WERI-Rb-1 (cell line): ENCODE data around the gene ZFP91.

Source experiments
- DNase-seq: peaks from one replicate; pipeline ENCODE4 v3.0.0-alpha.2; 2020
- H3K27ac ChIP-seq: fragments of 250-450 bp; sonication (Bioruptor Pico); 2 replicates; pipeline ENCODE4 v1.5.1; 2020; ENCODE audit warnings: mild to moderate bottlenecking, moderate library complexity
- H3K27me3 ChIP-seq: fragments of 250-450 bp; sonication (Bioruptor Pico); 2 replicates; pipeline ENCODE4 v1.5.1; 2021; ENCODE audit warnings: mild to moderate bottlenecking, low read depth, moderate library complexity; ENCODE audit not compliant: insufficient read depth, severe bottlenecking
- H3K36me3 ChIP-seq: fragments of 250-450 bp; sonication (Bioruptor Pico); 2 replicates; pipeline ENCODE4 v1.5.1; 2020; ENCODE audit warnings: mild to moderate bottlenecking, moderate library complexity
- H3K4me3 ChIP-seq: 2 replicates; pipeline ENCODE4 v1.5.1; 2011; ENCODE audit warnings: low read depth, mild to moderate bottlenecking, control low read depth, low read length
- H3K9me3 ChIP-seq: fragments of 250-450 bp; sonication (Bioruptor Pico); 2 replicates; pipeline ENCODE4 v1.5.1; 2021; ENCODE audit warnings: mild to moderate bottlenecking, moderate library complexity; ENCODE audit not compliant: severe bottlenecking
- CTCF ChIP-seq: IDR thresholded peaks from 2 replicates; pipeline ENCODE4 v1.5.1; 2011; ENCODE audit warnings: low read depth, mild to moderate bottlenecking, control low read depth, inconsistent platforms, low read length

ZFP91 gene

DNA sequence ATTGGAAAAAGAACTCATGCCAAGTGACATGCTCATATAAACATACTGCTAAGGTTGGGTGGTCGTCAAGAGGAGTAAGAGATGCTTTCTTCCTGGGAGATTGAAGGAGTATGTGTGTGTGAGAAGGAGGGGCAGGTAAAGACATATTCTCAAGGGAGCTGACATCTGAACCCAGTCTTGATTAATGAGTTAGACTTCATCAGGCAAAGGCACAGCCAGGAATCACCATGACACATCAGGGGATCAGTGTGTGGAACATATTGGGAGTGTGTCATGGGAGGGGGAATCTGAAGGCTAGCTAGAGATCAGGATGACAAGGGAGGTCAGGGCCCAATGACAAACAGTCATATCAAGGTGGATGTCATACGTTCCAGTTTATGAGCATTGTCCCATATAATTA lies 58.5 kb downstream of the ZFP91 start:
- Histone ChIP-seq H3K36me3 (no peaks in the 10 kb centered on the region), H3K27ac (no peak overlapping the region), H3K27me3 (peaks cover 7% of the 10 kb centered on the region), H3K4me3 (no peak overlapping the region), H3K9me3 (no peaks in the 10 kb centered on the region)
- DNase-seq: no peak
- TF ChIP-seq CTCF: no peak

DNA sequence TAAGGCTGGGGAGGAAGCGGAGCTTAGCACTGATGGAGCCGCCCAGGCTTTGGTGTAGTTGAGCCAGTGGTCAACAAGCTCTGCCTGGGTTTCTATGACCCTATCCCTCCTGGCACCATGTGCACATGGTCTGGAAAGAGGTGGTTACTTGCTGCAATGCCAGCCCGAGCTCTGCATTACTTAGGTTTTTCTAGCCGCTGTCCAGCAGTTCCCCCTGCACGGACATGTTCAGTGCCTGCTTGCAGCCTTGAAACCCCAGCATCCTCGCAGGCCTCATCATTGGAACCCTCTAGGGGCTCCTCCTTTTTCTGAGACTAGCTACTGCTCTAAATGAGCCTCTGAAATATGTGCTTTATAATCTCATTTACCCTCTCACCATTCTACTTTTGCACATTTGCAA lies 60.2 kb downstream of the ZFP91 start:
- Histone ChIP-seq H3K4me3 (no peak overlapping the region), H3K9me3 (no peaks in the 10 kb centered on the region), H3K27ac (no peak overlapping the region), H3K27me3 (peaks cover 7% of the 10 kb centered on the region), H3K36me3 (no peaks in the 10 kb centered on the region)
- DNase-seq: no peak
- no peak for TF ChIP-seq CTCF

DNA sequence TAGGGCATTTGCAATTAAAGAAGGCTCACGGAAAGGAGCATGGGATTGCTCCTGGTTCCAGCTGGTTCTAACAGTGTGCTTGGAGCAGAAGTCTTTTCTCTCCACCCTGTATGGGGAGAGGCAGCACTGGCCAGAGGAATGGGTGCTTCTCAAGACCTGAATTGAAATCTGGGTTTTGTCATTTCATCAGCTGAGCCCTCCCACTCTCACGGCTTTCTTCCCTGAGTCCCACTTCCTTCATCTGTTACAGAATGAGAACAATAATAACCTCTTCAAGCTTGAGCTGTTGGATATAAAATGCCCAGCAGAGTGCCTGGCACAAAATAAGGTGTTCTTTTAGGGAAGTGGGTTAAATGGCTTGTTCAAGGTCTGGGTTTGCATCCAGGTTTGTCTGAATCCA lies 60.8 kb downstream of the ZFP91 start:
- DNase-seq: no peak
- no peak overlapping the region for H3K27ac ChIP-seq
- H3K4me3 ChIP-seq: no peak overlapping the region
- H3K9me3 ChIP-seq: no peaks in the 10 kb centered on the region
- no peak for TF ChIP-seq CTCF
- H3K36me3 ChIP-seq: no peaks in the 10 kb centered on the region
- H3K27me3 ChIP-seq: peaks cover 7% of the 10 kb centered on the region

GRCh38 chr11:58640386-58641023 lies 61.6 kb downstream of the ZFP91 start:
- Histone ChIP-seq H3K27me3 (peaks cover 7% of the 10 kb centered on the region), H3K27ac (no peak overlapping the region), H3K36me3 (no peaks in the 10 kb centered on the region), H3K9me3 (no peaks in the 10 kb centered on the region), H3K4me3 (no peak overlapping the region)
- no peak for DNase-seq
- TF ChIP-seq CTCF: no peak

- DNase-seq: no peak
Observed at GRCh38 chr11:58641341-58641740, 62.5 kb downstream of the ZFP91 start.

More at GRCh38 chr11:58641341-58641740, 62.5 kb downstream of the ZFP91 start:
- Histone ChIP-seq H3K9me3 (peaks cover 4% of the 10 kb centered on the region), H3K36me3 (no peaks in the 10 kb centered on the region), H3K27ac (no peak overlapping the region), H3K4me3 (no peak overlapping the region), H3K27me3 (peaks cover 7% of the 10 kb centered on the region)
- no peak for TF ChIP-seq CTCF
